SJSA1 (cell line): Measurements from ENCODE around the gene CFAP251. TPM values are rescaled to one million over a fixed set of nuclear protein-coding genes. Genes with fewer than 3 reads are reported as not detected.

Source experiments
- DNase-seq, 2 experiments: peaks; one replicate each; pipeline ENCODE4 v3.0.0-alpha.2; 2015 to 2020; ENCODE audit warnings: low spot score in 2 of 2, low read depth in 1 of 2
- H3K27ac ChIP-seq: fragments of 250-450 bp; sonication (Bioruptor Pico); 2 replicates; pipeline ENCODE4 v1.5.1; 2020; ENCODE audit warnings: mild to moderate bottlenecking, moderate library complexity
- H3K27me3 ChIP-seq: fragments of 250-450 bp; sonication (Bioruptor Pico); replicated peaks from 2 replicates; pipeline ENCODE4 v1.5.1; 2020; ENCODE audit warnings: mild to moderate bottlenecking, moderate library complexity
- H3K36me3 ChIP-seq: fragments of 250-450 bp; sonication (Bioruptor Pico); 2 replicates; pipeline ENCODE4 v1.5.1; 2020; ENCODE audit warnings: mild to moderate bottlenecking
- H3K4me1 ChIP-seq: fragments of 250-450 bp; sonication (Bioruptor Pico); replicated peaks from 2 replicates; pipeline ENCODE4 v1.6.1; 2021; ENCODE audit warnings: mild to moderate bottlenecking
- H3K4me3 ChIP-seq: fragments of 250-450 bp; sonication (Bioruptor Pico); 2 replicates; pipeline ENCODE4 v1.5.1; 2020; ENCODE audit warnings: mild to moderate bottlenecking
- H3K9me3 ChIP-seq: fragments of 250-450 bp; sonication (Bioruptor Pico); replicated peaks from 2 replicates; pipeline ENCODE4 v1.5.1; 2020; ENCODE audit warnings: mild to moderate bottlenecking
- total RNA-seq: library from RNA; depleted of rRNA; stranded (reverse); fragments of >200 nt; shearing (Covaris generic); gene quantifications from 2 replicates; pipeline ENCODE4 v1.2.3, GENCODE V29; 2014

Gene CFAP251
- total RNA-seq, 1 experiment from 2014 or later, result 10.2 TPM

DNA sequence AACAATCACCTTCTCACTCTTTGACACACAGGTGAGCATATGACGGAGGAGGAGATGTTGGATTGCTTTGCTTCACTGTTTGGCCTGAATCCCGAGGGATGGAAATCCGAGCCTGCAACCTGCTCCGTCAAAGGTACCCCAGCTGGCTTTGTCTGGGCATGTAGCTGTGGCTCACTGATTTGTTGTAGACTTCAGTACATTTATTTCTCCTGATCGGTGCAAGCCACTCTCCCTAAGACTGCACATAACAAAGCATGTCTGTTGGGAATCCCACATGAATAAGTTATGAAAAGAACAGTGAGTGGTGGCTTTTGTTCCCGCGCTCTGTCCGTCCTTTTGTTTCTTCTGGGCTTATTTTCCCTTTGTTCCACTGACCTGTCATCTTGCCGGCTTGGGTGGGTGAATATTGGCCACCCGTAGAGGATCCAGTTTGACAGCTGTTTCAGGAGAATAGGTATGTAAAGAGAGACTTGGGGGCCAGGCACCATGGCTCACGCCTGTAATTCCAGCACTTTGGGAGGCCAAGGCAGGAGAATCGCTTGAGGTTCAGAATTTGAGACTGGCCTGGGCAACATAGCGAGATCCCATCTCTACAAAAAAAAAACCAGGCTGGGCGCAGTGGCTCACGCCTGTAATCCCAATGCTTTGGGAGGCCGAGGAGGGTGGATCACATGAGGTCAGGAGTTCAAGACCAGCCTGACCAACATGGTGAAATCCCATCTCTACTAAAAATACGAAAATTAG is 83.2 kb downstream of the CFAP251 start:
- Histone ChIP-seq H3K27ac (no peak overlapping the region), H3K9me3 (no peaks in the 10 kb centered on the region), H3K27me3 (no peaks in the 10 kb centered on the region), H3K36me3 (no peaks in the 10 kb centered on the region), H3K4me3 (no peak overlapping the region), H3K4me1 (peaks cover 5% of the 10 kb centered on the region)
- DNase-seq, result no peak

DNA sequence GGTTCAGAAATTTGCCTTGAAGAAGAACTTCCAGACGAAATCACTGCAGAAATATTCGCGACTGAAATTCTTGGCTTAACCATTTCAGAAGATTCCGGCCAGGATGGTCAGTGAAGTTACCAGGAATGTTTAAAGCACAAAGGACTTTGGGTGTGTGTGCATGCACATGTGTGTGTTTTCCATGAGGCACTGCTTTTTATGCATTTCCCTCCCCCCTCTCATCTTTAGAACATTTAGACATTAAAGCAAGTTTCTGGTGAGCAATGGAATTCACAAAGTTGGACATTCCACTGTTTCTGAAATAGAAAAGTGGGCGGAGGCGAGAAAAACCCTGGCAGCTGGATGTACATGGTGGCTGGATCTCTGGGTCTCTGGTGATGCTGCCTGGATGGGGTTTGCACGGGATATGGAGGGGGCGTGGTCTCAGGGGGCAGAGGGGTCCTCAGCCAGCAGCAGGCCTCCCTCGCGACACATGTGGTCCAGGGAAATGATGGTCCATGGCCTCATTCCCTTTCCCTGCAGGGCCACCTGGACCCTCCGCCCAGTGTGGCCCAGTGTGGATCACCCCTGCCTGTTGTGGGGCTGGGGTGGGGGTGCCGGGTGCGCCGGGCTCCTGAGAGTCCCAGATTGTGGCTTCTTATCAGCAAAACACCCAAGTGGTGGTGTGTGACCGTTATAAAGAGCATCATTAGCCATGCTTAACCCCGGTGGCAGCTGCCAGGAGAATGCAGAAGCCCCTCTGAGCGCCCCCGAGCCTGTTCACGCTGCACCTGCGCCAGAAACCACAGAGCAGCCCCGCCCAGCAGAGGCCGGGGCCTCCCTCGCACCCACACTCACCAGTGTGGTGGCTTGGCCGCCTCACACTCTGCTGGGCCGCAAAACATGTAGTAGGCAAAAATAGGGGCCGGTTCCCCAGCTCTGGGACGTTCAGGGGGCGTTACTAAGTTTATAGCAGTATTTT is 85.5 kb downstream of the CFAP251 start:
- no peak overlapping the region for H3K4me3 ChIP-seq
- no peaks in the 10 kb centered on the region for H3K9me3 ChIP-seq
- no peaks in the 10 kb centered on the region for H3K27me3 ChIP-seq
- no peaks in the 10 kb centered on the region for H3K4me1 ChIP-seq
- no peaks in the 10 kb centered on the region for H3K36me3 ChIP-seq
- no peak overlapping the region for H3K27ac ChIP-seq
- DNase-seq, result no peak

DNA sequence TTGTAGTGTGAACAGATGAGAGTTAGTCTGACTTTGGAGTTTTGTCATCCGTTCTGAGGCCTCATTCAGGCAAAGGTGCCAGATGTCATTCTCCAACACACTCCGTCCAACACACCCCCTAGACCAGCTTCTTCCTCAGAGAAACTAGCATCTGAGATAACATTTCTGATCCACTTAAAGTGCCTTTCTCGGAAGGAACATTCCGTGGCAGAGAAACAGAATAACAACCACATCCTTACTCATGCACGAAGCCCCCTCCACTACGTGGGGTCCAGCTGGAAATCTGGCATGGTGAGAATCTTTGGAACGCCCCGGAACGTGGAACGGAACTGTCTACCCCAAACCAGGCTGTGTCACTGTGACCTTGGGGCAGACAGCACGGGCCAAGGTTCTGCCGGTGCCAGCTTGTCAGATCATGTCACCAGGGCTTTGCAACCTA is 86.3 kb downstream of the CFAP251 start:
- H3K27ac ChIP-seq, result no peak overlapping the region
- no peaks in the 10 kb centered on the region for H3K9me3 ChIP-seq
- H3K4me3 ChIP-seq, result no peak overlapping the region
- no peak for DNase-seq
- H3K4me1 ChIP-seq, result no peaks in the 10 kb centered on the region
- no peaks in the 10 kb centered on the region for H3K27me3 ChIP-seq
- no peaks in the 10 kb centered on the region for H3K36me3 ChIP-seq

DNA sequence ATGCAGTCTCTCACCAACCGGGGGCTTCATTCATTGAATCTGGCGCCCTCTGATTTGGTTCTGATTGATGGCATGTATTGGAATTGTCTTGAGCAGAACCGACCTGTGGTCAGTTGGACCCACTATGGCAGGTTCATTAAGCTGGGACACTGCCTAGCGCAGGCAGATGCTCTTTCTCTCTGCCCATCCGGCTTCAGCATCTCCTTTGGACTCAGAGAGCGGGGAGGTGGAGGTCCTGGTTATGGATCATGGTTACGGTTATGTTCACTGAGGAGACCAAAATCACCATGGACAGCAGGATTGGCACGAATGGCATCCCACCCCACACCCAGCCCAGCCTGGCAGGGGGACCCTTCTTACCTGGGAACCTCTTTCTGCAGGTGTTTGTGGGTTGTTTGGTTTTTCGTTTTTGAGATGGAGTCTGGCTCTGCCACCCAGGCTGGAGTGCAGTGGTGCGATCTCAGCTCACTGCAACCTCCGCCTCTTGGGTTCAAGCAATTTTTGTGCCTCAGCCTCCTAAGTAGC is 86.9 kb downstream of the CFAP251 start:
- Histone ChIP-seq H3K27ac (no peak overlapping the region), H3K27me3 (no peaks in the 10 kb centered on the region), H3K36me3 (no peaks in the 10 kb centered on the region), H3K9me3 (no peaks in the 10 kb centered on the region), H3K4me1 (no peaks in the 10 kb centered on the region), H3K4me3 (no peak overlapping the region)
- DNase-seq, result no peak

DNA sequence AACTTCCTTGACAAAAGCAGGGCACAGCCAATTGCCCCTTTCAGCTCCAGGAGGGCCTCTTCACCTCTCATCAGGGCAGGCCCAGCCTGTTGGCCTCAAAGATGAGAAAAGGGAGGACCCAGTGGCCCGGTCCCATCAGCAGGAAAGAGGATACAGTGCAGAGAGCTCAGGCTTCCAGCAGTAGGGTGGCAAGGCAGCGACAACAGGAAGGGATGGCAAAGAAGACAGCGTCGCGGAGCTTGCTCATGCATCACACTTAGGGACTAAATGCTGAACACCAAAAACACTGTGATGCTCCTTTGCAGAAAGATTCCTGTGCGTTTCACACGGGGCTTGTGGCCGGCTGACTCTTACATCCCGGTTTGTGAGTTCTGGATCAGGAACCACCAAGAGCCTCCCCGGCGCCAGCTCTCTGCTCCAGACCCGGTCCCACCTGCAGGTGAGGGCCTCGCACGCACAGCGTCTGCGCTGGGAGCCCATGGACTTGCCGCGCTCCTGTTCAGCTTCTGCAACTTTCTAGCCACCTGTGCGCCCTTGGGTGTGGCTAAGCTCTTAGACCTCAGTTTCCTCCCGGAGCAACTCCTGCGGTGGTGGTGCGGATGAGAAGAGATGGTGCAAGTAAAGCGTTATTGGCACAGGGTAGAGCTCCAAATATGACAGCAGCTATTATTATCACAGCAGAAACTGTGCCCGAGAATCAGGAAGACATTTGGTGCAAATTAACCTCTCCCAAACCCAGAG is 88.0 kb downstream of the CFAP251 start:
- Histone ChIP-seq H3K27ac (no peak overlapping the region), H3K4me3 (no peak overlapping the region), H3K36me3 (no peaks in the 10 kb centered on the region), H3K9me3 (no peaks in the 10 kb centered on the region), H3K27me3 (no peaks in the 10 kb centered on the region), H3K4me1 (no peaks in the 10 kb centered on the region)
- DNase-seq, result no peak

DNA sequence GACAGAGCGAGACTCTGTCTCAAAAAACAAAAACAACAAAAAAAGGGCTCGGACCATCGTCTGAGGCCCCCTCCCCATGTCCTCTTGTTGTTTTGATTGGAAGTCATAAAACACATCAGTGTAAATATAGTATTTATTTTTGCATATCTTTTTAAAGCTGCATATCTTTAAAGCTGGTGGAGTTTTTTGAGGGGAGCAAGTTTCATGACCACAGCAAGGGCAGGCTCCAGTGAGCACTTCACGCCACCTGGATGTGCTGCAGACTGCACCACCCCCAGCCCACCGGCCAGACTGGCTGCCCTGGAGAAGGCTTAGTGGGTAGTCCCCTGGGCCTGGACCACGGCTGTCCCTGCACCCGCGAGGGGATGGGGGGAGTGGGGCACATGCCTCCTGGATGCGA is 91.3 kb downstream of the CFAP251 start:
- Histone ChIP-seq H3K4me1 (no peaks in the 10 kb centered on the region), H3K4me3 (no peak overlapping the region), H3K27me3 (no peaks in the 10 kb centered on the region), H3K9me3 (no peaks in the 10 kb centered on the region), H3K36me3 (no peaks in the 10 kb centered on the region), H3K27ac (no peak overlapping the region)
- DNase-seq, result no peak

DNA sequence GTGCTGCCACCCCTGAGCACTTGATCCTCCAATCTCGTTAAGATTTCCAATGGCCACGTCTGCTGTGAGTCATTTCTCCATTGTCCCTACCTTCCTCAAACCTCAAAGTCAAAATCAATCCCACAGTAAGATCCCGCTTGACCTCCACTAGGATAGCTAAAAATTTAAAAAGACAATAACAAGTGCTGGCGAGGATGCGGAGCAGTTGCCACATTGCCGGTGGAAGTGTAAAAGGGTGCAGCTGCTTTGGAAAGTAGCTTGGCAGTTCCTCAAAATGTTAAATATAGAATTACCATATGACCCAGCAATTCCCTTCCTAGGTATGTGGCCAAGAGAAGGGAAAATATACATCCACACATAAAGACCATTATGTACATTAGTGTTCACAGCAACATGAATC is 93.8 kb downstream of the CFAP251 start:
- H3K4me1 ChIP-seq, result no peaks in the 10 kb centered on the region
- no peaks in the 10 kb centered on the region for H3K36me3 ChIP-seq
- H3K27ac ChIP-seq, result no peak overlapping the region
- H3K9me3 ChIP-seq, result no peaks in the 10 kb centered on the region
- H3K27me3 ChIP-seq, result no peaks in the 10 kb centered on the region
- H3K4me3 ChIP-seq, result no peak overlapping the region
- DNase-seq, result no peak

DNA sequence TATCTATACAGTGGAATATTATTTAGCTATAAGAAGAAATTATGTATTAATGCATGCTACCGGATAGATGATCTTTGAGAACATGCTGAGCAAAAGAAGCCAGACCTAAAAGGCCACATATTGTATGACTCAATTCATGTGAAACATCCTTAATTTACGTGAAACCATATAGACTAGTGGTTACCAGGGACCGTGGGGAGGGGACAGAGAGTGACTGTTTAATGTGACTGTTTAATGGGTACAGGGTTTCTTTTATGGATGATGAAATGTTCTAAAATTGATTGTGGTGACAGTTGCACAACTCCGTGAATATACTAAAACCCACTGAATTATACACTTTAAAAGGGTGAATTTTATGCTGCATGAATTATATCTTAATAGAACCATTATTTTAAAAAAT is 94.7 kb downstream of the CFAP251 start:
- Histone ChIP-seq H3K27ac (no peak overlapping the region), H3K4me1 (no peaks in the 10 kb centered on the region), H3K9me3 (no peaks in the 10 kb centered on the region; the same call in 1 of the 2 replicates), H3K36me3 (no peaks in the 10 kb centered on the region), H3K4me3 (no peak overlapping the region), H3K27me3 (no peaks in the 10 kb centered on the region)
- no peak for DNase-seq

DNA sequence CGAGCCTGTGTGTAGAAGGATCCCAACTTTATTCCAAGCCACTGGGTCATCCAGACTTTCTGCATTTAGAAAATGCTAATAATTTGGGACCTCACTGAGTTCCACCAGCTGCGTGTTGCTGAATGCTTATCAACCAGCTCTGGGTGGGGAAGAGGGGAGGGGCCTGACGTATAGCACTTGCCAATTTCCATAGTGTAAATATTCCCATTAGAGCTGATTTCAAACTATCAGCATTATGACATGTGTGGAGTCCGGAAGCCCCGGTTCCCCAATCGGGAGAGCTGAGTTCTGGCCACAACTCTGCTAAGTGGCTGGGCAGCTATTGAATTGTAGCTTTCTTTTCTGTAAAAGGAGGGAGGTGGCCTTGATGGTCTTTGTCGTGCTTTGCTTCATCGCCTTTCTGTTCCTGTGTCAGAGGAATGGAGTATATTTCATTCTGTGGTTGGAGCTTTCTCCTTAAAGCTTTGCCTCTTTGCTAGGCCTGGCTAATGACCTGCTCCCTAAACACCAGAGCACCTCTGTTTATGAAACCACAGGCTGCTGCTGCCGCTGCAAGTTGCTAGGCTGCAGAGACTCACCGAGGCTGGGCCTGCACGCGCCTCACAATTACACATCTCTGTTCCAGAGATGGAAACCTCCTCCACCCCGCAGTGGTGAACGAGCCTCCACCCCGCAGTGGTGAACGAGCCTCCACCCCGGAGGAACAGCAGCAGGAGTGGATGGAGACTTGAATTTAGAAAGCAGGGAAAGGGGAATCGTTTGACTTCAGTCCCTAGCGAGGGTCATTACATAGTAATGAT is 95.6 kb downstream of the CFAP251 start:
- no peak overlapping the region for H3K4me3 ChIP-seq
- no peaks in the 10 kb centered on the region; the same call in 1 of the 2 replicates for H3K9me3 ChIP-seq
- DNase-seq, result no peak
- H3K36me3 ChIP-seq, result no peaks in the 10 kb centered on the region
- H3K27ac ChIP-seq, result no peak overlapping the region
- no peaks in the 10 kb centered on the region for H3K4me1 ChIP-seq
- no peaks in the 10 kb centered on the region for H3K27me3 ChIP-seq

DNA sequence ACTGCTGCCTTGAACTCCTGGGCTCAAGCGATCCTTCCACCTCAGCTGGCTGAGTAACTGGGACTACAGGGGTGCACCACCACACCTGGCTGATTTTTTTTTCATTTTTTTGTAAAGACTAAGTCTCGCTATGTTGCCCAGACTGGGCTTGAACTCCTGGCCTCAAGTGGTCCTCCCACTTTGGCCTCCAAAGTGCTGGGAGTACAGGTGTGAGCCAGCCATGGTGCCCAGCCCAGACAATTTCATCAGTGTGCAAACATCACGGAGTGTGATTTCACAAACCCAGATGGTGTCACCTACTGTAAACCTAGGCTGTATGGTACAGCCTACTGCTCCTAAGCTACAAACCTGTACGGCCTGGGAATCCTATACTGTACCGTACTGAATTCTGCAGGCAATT is 96.4 kb downstream of the CFAP251 start:
- Histone ChIP-seq H3K27ac (no peak overlapping the region), H3K9me3 (no peaks in the 10 kb centered on the region; the same call in 1 of the 2 replicates), H3K36me3 (no peaks in the 10 kb centered on the region), H3K27me3 (no peaks in the 10 kb centered on the region), H3K4me3 (no peak overlapping the region), H3K4me1 (no peaks in the 10 kb centered on the region)
- no peak for DNase-seq

DNA sequence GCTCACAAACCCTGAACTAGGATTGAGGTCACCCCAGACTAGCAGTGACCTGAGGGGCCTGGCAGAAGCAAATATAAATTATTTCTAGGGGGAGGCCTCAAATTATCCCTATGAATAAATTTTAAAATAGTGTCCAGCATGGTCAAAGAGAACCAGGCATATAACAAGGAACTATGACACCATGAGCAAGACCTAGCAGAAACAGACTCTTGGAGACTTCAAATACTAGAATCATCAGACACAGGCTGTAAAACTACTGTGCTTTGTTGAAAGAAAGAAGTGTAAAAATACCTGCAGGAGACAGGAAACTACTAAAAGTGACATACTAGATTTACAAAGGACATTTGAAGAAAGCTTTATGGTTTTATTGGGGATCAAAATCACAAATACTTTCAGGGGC is 100.1 kb downstream of the CFAP251 start:
- Histone ChIP-seq H3K4me3 (no peak overlapping the region), H3K27ac (no peak overlapping the region), H3K4me1 (peaks cover 16% of the 10 kb centered on the region), H3K36me3 (no peaks in the 10 kb centered on the region), H3K9me3 (no peaks in the 10 kb centered on the region; the same call in 1 of the 2 replicates), H3K27me3 (no peaks in the 10 kb centered on the region)
- DNase-seq, result no peak

DNA sequence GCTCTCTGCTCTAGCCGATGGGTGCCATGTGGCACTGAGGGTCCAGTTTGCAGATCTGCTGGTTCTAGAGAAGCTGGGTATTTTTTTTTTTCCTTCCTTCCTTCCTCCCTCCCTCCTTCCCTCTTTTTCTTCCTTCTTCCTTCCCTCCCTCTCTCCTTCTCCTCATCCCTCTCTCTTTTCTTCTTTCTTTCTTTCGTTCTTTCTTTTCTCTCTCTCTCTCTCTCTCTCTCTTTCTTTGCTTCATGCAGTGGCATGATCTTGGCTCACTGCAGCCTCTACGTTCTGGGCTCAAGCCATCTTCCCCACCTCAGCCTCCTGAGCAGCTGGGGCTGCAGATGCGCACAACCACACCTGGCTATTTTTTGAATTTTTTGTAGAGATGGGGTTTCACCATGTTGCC is 100.5 kb downstream of the CFAP251 start:
- Histone ChIP-seq H3K27me3 (no peaks in the 10 kb centered on the region), H3K4me3 (no peak overlapping the region), H3K36me3 (no peaks in the 10 kb centered on the region), H3K9me3 (no peaks in the 10 kb centered on the region; the same call in 1 of the 2 replicates), H3K27ac (no peak overlapping the region), H3K4me1 (peaks cover 20% of the 10 kb centered on the region)
- DNase-seq, result no peak

DNA sequence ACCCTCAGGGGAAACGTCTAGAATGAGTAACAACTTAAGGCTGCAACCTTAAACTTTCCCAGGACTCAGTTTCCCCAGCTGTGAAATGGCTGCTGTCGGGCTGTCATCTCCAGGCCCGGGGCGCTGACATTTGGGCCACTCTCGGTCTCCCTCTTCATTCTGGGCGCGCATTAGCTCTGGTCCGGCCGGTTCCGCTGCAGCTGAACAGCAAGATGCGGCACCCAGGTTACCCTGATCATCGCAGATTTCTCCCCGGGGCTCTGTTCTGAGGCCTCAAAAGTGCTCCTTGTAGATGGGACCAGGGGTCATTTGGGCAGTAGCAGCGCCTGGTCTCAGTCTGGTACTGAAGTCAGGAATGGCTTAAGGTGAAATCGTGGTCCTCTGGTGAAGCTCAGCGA is 102.4 kb downstream of the CFAP251 start:
- Histone ChIP-seq H3K9me3 (no peaks in the 10 kb centered on the region; the same call in 1 of the 2 replicates), H3K36me3 (no peaks in the 10 kb centered on the region), H3K27ac (no peak overlapping the region), H3K4me1 (peaks cover 21% of the 10 kb centered on the region), H3K4me3 (no peak overlapping the region; the same call in 1 of the 2 replicates), H3K27me3 (no peaks in the 10 kb centered on the region)
- DNase-seq, result no peak
